ENCODE measurements around the gene ACY1.

The ACY1 gene

DNA sequence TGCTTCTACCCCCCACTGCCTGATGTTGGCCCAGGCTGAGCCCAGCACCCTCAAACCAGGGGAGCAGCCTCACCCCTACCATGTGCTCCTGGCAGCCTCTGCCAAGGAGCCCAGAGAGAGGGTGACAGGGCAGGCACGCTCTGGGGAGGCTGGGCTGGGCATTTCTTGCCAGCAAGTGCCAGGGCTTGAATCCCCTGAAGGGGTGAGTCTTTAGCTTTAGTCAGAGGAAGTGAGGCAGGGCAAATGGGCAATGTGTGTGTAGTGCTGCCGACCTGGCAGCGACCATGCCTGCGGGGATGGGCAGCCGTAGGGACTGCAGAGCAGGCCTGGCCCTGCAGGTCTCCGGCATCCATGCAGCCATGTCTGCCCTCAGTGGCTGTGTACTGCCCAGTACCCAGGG lies 54.9 kb downstream of the ACY1 start:
- no peak overlapping the region for H3K9ac ChIP-seq (ENCODE audit: low read length)
- no peaks in the 10 kb centered on the region for H3K4me1 ChIP-seq (ENCODE audit: low read length)
- no peak overlapping the region for H3K27ac ChIP-seq (ENCODE audit: low read length)
- no peaks in the 10 kb centered on the region for H3K9me2 ChIP-seq (replicated peaks; ENCODE audit: insufficient read depth, low read length)
- H4K20me1 ChIP-seq (ENCODE audit: insufficient read depth, low read length): no peaks in the 10 kb centered on the region
- peaks cover 17% of the 10 kb centered on the region for H3K27me3 ChIP-seq (replicated peaks; ENCODE audit: insufficient read depth, low read length)
- no peaks in the 10 kb centered on the region for H3K79me2 ChIP-seq (ENCODE audit: low read length)
- H3F3A ChIP-seq (ENCODE audit: insufficient read depth, low read length): no peaks in the 10 kb centered on the region
- DNase-seq: no peak
- H2AFZ ChIP-seq (ENCODE audit: low read length): no peak overlapping the region
- no peak overlapping the region for H3K4me2 ChIP-seq (ENCODE audit: low read depth, low read length)
- no peaks in the 10 kb centered on the region for H3K36me3 ChIP-seq (replicated peaks; ENCODE audit: insufficient read depth, low read length)
- TF ChIP-seq EZH2phosphoT487 (IDR thresholded peaks at IDR 0.05; ENCODE audit: low read length) (no peak), EZH2 (optimal IDR thresholded peaks at IDR 0.05; ENCODE audit: low read depth, low read length) (no peak)
- TF ChIP-seq, protein P1, sequence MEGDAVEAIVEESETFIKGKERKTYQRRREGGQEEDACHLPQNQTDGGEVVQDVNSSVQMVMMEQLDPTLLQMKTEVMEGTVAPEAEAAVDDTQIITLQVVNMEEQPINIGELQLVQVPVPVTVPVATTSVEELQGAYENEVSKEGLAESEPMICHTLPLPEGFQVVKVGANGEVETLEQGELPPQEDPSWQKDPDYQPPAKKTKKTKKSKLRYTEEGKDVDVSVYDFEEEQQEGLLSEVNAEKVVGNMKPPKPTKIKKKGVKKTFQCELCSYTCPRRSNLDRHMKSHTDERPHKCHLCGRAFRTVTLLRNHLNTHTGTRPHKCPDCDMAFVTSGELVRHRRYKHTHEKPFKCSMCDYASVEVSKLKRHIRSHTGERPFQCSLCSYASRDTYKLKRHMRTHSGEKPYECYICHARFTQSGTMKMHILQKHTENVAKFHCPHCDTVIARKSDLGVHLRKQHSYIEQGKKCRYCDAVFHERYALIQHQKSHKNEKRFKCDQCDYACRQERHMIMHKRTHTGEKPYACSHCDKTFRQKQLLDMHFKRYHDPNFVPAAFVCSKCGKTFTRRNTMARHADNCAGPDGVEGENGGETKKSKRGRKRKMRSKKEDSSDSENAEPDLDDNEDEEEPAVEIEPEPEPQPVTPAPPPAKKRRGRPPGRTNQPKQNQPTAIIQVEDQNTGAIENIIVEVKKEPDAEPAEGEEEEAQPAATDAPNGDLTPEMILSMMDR (IDR thresholded peaks at IDR 0.05; ENCODE audit: low read length): no peak
- H3K4me3 ChIP-seq (ENCODE audit: low read length): no peak overlapping the region
- H3K9me3 ChIP-seq (replicated peaks; ENCODE audit: insufficient read depth, low read length): no peaks in the 10 kb centered on the region

Data from MM.1S (cell line).